Fibroblast of skin of left quadriceps (primary cell): ENCODE data around the gene ADAM20.
"Not testable (repeated sequence)": the region's sequence is repeated elsewhere in the genome, so short reads cannot be mapped to it uniquely, and the experiment has no call there.

Experiments
- DNase-seq, 2 experiments: peaks; one replicate each; pipeline ENCODE4 v3.0.0-alpha.2; 2013; ENCODE audit warnings: low read depth in 2 of 2

Gene ADAM20

DNA sequence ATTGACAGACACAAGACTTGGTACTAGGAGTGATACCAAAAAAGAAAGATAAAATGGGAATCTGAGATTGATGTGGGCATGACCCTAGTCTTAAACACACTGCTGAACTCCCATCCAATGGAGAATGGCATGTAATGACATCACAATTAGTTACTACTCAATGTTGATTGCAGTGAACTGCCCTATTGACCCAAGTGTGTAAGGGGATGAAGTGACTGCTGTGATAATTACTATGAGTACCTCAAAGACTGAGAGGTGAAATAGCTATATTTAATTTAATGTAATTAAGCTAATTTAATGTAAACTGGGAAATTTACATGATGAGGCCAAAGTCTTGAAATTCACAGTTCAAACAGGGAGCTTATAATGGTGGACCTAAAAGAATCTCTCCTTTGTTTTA, at the start of gene ADAM20:
Gene ADAM20, minus strand, starts transcription at position 101 of the 400 bp plus-strand sequence. CDS start 10,247 bp downstream, outside the sequence.
- no peak for DNase-seq

- DNase-seq = no peak
Observed at GRCh38 chr14:70576891-70577290, 42.1 kb upstream of the ADAM20 start.

DNA sequence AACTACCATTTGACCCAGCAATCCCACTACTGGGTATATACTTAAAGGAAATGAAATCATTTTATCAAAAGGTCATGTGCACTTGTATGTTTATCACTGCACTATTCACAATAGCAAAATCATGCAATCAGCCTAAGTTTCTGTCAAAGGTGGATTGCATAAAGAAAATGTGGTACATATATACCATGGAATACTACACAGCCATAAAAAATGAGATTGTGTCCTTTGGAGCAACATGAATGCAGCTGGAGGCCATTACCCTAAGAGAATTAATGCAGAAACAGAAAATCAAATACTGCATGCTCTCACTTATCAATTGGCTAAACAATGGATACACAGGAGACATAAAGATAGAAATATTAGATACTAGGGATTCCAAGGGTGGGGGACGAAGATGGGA, 38.2 kb upstream of the ADAM20 start:
- no peak for DNase-seq

DNA sequence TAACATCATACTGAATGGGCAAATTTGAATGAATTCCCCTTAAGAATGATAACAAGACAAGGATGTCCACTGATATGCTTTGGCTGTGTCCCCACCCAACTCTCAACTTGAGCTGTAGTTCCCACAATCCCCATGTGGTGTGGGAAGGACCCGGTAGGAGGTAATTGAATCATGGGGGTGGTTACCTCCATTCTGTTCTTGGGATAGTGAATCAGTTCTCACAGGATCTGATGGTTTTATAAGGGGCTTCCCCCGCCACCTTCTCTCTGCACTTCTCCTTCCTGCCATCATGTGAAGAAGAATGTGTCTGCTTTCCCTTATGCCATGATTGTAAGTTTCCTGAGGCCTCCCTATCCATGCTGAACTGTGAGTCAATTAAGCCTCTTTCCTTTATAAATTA, 36.3 kb upstream of the ADAM20 start:
- DNase-seq = no peak

- no peak for DNase-seq
Observed at GRCh38 chr14:70567791-70568190, 33.0 kb upstream of the ADAM20 start.

DNA sequence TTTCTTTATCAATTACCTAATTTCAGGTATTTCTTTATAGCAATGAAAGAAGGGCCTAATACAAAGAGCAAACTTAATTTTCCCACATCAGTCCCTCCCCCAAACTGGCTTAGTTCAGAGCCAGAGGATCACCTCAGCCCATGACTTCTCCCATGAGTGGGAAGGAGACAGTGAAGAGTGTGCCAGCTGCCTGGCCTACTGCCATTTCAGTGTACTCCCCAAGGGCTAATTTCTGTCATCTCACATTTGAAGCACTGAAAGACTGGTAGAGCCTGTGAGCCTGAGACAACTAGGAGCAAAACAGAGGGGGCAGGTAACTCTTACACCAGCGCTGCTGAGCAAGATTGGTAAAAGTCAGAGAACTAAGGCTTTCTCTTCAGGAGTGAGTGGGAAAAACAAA, 29.1 kb upstream of the ADAM20 start:
- DNase-seq = no peak

DNA sequence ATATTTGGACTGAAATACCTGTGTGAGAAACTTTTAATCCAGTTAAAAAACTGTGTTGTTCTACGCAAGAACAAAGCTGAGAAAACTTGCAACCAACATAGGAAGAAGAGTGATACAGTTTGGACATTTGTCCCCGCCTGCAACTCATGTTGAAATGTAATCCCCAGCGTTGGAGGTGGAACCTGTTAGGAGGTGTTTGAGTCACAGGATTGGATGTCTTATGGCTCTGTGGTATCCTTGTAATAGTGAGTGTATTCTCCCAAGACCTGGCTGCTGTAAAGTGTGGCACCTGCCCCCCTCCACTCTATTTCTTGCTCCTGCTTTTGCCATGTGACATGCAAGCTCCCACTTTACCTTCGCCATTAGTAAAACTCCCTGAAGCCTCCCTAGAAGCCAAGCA, 28.6 kb upstream of the ADAM20 start:
- DNase-seq = no peak

GRCh38 chr14:70558356-70558755, 23.6 kb upstream of the ADAM20 start:
- DNase-seq = no peak

DNA sequence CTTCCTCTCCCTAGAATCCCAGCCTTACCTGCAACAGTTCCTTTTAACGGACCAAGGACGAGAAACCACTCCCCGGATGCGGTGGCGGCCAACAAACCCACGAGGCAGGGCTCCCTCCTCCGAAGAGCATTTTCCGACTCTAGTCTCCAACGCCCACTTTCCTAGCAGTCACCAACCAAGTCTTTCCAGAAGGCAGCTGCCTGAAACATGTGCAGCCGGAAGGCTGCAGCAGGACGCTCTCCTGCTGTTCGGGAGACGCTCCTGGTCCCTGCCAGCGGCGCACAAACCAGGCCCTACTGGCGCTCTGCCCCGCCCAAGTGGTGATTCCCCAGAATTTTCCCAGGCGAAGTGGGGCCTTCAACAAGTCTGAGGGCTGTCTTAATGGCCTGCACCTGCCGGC, 21.1 kb upstream of the ADAM20 start:
- DNase-seq = no peak

GRCh38 chr14:70538087-70538486, 3.3 kb upstream of the ADAM20 start:
- no peak for DNase-seq

DNA sequence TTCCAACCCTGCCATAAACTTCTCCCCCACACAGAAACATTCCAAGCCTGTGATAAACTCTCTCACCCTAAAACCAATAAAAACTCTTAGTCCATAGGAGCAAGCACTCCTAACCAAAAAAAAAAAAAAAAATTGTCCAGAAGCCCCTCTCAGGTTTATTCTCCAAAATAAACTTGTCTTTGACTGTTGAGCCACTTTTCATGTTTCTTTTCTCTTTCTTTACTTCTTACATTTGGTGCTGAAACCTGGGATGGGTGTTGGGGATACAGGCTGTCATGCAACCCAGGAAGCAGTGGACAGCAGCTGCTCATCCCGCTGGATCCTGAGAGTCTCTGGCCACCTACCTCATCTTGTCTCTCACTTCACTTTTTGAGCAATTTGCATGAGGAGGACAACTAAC, 2.0 kb upstream of the ADAM20 start:
- DNase-seq = no peak

DNA sequence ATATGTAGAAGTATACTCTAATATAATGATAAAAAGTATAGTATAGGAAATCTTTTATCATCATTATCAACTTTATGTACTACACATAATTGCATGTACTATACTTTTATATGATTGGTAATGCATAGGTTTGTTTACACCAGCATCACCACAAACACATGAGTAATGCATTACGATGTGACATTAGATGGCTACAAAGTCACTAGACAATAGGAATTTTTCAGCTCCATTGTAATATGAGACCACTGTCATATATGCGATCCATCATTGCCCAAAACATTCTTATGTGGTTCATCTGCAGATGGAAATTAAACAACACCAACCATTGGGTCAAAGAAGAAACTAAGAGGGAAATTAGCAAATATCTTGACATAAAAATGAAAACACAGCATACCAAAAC, 4.4 kb downstream of the ADAM20 start:
- no peak for DNase-seq

DNA sequence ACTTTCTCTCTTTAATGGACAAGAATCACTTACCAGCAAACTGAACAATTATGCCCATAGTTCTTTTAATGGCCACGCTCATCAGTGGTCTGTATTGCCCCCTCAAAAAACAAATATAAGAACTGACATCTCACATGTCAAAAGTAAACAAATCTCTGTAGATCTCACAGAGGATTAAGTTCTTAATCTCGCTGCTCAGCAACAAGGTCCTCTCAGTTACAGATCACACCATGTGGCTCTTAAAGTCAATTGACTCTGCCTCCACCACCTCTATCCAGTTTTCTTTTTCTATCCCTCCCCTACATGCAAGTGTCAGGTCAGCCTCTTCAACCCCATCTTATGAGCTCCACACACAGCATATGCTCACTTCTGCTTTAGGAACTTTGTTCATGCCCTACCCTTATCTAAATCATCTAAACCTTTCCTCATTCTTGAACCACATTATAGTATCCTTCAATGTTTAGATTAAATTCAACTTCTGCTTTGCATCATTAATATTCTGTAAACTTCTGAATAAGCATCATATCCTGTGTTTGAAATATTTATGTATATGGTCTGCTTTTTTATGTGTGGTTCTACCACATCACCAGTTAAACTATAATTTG, 7.2 kb downstream of the ADAM20 start:
- no peak for DNase-seq

- DNase-seq = no peak
Observed at GRCh38 chr14:70525691-70526090, 9.1 kb downstream of the ADAM20 start.

- no peak for DNase-seq
Observed at GRCh38 chr14:70515811-70516210, 19.0 kb downstream of the ADAM20 start.

GRCh38 chr14:70514168-70515069, 20.4 kb downstream of the ADAM20 start:
- no peak for DNase-seq

- no peak for DNase-seq
Observed at GRCh38 chr14:70498191-70498590, 36.6 kb downstream of the ADAM20 start.

DNA sequence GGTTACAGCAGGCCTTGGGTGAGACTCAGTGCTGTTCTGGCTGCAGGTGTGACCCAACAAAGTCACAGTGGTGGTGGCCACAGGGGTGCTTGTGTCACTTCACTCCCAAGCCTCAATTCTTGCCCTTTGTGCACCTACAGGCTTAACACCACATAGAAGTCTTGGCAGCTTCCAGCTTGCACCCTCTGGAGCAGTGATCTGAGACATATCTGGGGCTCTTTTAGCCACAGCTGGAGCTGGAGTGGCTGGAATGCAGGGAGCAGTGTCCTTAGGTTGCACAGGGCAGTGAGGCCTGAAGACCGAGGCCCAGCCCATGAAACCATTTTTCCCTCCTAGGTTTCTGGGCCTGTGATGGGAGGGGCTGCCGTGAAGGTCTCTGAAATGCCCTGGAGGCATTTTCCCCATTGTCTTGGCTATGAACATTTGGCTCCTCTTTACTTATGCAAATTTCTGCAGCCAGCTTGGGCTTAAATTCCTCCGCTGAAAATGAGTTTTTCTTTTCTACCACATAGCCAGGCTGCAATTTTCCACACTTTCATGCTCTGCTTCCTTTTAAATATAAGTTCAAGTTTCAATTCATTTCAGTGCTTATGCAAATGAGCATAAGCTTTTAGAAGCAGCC, 45.1 kb downstream of the ADAM20 start:
- DNase-seq = no peak

DNA sequence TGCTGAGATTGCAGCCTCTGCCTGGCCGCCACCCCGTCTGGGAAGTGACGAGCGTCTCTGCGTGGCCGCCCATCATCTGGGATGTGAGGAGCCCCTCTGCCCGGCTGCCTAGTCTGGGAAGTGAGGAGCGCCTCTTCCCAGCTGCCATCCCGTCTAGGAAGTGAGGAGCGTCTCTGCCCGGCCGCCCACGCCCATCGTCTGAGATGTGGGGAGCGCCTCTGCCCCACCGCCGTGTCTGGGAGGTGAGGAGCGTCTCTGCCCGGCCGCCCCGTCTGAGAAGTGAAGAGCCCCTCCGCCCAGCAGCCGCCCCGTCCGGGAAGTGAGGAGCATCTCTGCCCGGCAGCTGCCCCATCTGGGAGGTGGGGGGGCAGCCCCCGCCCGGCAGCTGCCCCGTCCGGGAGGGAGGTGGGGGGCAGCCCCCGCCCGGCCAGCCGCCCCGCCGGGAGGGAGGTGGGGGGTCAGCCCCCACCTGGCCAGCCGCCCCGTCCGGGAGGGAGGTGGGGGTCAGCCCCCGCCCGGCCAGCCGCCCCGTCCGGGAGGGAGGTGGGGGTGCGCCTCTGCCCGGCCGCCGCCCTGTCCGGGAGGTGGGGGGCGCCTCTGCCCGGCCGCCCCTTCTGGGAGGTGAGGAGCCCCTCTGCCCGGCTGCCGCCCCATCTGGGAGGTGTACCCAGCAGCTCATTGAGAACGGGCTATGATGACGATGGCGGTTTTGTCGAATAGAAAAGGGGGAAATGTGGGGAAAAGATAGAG, 57.3 kb downstream of the ADAM20 start:
- DNase-seq = not testable (repeated sequence)

DNA sequence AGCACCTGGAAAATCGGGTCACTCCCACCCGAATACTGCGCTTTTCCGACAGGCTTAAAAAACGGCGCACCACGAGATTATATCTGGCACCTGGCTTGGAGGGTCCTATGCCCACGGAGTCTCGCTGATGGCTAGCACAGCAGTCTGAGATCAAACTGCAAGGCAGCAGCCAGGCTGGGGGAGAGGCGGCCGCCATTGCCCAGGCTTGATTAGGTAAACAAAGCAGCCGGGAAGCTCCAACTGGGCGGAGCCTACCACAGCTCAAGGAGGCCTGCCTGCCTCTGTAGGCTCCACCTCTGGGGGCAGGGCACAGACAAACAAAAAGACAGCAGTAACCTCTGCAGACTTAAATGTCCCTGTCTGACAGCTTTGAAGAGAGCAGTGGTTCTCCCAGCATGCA, 59.3 kb downstream of the ADAM20 start:
- DNase-seq = not testable (repeated sequence)

DNA sequence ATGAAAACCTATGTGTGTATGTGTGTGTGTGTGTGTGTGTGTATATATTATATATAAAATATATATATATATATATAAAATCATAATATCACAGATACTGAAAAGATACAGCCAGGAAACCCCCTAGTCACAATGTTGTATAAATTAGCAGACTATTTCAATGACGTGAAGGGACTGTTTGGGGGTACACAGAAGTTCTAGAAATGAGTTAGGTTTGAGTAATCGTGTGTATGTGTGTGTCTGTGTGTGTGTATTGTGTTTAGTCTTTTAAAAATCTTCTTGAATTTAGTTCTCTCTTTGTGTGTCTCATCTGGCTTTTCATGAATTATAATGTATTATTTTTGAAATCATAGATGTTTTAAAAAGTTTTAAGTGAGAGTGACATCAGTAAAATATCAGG, 61.0 kb downstream of the ADAM20 start:
- no peak for DNase-seq
